GM06990 (cell line): ENCODE results near the gene MFSD2B.
"Not testable (repeated sequence)": the region's sequence is repeated elsewhere in the genome, so short reads cannot be mapped to it uniquely, and the experiment has no call there.

ENCODE experiments used
- DNase-seq: peaks from one replicate; pipeline ENCODE4 v3.0.0-alpha.2; 2011; ENCODE audit not compliant: insufficient read length; ENCODE audit errors: extremely low read depth
- H3K27me3 ChIP-seq: replicated peaks from 2 replicates; pipeline ENCODE4 v1.6.0; 2011; ENCODE audit warnings: low read length; ENCODE audit not compliant: control insufficient read depth, insufficient read depth
- H3K36me3 ChIP-seq: 2 replicates; pipeline ENCODE4 v1.5.1; 2011; ENCODE audit warnings: low read length; ENCODE audit not compliant: control insufficient read depth, insufficient read depth
- H3K4me3 ChIP-seq: replicated peaks from 2 replicates; pipeline ENCODE4 v1.5.1; 2011; ENCODE audit warnings: low read depth, mild to moderate bottlenecking, control low read depth, low read length
- CTCF ChIP-seq: IDR thresholded peaks from 2 replicates; pipeline ENCODE4 v1.5.1; 2011; ENCODE audit warnings: low read length, control low read depth, mild to moderate bottlenecking, inconsistent platforms; ENCODE audit not compliant: insufficient read depth, poor library complexity, severe bottlenecking

The MFSD2B gene

GRCh38 chr2:24026233-24026632, 16.3 kb downstream of the MFSD2B start:
- no peak for TF ChIP-seq CTCF
- no peak for DNase-seq
- Histone ChIP-seq H3K36me3 (peaks cover 11% of the 10 kb centered on the region), H3K4me3 (no peak overlapping the region), H3K27me3 (no peaks in the 10 kb centered on the region)

DNA sequence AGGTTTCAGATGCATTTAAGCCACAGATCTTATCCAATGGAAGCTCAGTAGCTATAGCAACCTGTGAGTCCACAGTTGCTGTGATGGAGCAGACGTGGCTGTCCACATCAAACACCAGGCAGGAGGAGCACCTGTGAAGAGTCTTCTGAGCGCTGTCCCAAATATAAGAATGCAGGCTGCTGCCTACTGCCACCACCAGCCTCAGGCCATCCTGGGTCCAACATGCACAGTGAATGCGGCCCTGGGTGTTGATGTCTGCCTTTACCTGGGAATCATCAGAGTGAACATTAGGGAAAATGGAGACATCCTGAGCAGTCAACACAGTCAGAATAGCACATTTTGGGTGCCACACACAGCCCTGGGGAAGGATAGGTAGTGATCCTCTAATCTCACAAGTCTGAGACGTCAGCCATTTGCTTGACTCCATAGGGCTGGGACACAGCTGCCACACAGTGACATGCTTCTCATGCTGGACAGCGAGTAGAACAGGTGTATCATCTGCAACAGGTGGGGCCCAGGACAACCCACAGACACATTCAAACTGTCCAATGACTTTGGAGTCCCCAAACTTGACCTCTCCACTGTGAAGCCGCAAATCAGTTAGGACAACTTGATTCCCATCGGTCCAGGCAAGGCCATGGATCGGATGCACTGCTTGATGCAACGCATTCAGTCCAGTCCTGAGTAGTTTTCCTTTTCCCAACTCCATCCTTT, 29.1 kb downstream of the MFSD2B start:
- no peak for DNase-seq
- peaks cover 2% of the 10 kb centered on the region for H3K36me3 ChIP-seq
- no peak overlapping the region for H3K4me3 ChIP-seq
- H3K27me3 ChIP-seq, result no peaks in the 10 kb centered on the region
- no peak for TF ChIP-seq CTCF

GRCh38 chr2:24040511-24040910, 30.6 kb downstream of the MFSD2B start:
- H3K27me3 ChIP-seq, result no peaks in the 10 kb centered on the region
- no peak for DNase-seq
- TF ChIP-seq CTCF, result no peak

DNA sequence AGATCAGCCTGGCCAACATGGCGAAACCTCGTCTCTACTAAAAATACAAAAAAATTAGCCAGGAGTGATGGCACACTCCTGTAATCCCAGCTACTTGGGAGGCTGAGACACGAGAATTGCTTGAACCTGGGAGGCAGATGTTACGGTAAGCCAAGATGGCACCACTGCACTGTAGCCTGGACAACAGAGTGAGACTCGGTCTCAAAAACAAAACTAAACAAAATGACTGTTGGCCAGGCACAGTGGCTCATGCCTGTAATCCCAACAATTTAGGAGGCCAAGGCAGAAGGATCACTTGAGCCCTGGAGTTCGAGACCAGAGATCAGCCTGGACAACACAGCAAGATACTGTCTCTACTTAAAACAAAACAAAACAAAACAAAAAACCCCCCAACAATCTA, 33.2 kb downstream of the MFSD2B start:
- H3K4me3 ChIP-seq, H3K36me3 ChIP-seq, H3K27me3 ChIP-seq, DNase-seq: not testable (repeated sequence)

More at GRCh38 chr2:24040511-24040910, 30.6 kb downstream of the MFSD2B start:
- Histone ChIP-seq H3K4me3 (no peak overlapping the region), H3K36me3 (peaks cover 2% of the 10 kb centered on the region)

DNA sequence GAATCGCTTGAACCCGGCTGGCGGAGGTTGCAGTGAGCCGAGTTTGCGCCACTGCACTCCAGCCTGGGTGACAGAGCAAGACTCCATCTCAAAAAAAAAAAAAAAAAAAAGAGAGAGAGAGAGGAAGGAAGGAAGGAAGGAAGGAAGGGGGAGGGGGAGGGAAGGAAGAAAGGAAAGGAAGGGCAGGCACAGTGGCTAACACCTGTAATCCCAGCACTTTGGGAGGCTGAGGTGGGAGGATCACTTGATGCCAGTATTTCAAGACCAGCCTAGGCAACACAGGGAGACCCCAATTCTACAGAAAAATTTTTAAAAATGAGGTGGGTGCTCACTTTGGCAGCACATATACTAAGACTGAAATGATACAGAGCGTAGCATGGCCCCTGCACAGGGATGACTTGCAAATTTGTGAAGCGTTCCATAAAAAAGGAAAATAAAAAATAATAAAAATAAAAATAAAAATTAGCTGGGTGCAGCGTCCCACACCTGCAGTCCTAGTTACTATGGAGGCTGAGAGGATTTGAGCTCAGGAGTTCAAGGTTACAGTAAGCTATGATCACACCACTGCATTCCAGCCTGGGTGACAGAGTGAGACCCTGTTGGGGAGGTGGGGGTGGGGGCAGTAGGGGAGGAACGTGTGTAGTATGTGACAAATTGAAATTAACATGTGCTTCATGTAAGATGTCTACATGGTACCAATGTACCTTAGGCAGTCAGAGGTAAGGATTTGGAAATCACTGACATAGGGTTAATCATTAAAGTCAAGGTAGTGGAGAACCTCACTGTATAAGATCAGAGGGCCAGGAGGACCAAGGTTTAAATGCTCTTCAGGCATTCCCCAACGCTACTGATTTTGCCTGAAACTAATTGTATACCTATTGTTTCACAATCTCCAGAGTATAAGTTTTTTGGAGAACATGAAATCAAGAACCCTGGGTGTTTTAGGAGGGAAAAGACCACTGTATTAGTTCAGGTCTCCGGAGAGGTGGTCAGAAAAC, 35.9 kb downstream of the MFSD2B start:
- Histone ChIP-seq H3K27me3 (no peaks in the 10 kb centered on the region), H3K4me3 (peak overlapping the region; percentile 80), H3K36me3 (no peaks in the 10 kb centered on the region)
- DNase-seq, result no peak
- TF ChIP-seq CTCF, result no peak

DNA sequence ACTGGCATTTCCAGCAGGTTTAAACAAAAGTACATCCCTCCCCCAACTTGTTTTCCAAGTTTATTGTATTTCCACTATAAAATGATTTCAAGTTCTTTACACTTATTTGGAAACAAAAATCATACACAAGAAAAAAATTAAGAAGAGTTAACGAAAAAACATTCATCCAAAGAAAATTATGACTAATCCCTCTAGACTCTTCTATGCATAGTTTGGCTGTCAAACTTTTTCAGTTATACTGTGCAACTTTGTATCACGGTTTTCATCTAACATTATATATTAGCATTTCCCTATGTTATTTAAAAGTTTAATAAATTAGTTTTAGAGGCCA, 36.7 kb downstream of the MFSD2B start:
- Histone ChIP-seq H3K27me3 (no peaks in the 10 kb centered on the region), H3K4me3 (peak overlapping the region; percentile 80), H3K36me3 (no peaks in the 10 kb centered on the region)
- no peak for TF ChIP-seq CTCF
- no peak for DNase-seq
